Activated T-cell treated with anti-CD3 and anti-CD28 coated beads for 4 hours (primary cell): ENCODE results near the gene HEY2.
A peak's percentile ranks its signal among the peaks of the same experiment; 100 is the strongest.

ENCODE experiments used
- DNase-seq: peaks from one replicate; pipeline ENCODE4 v3.0.0-alpha.2; 2020

The HEY2 gene

GRCh38 chr6:125745281-125746018, 4.0 kb upstream of the HEY2 start:
- no peak for DNase-seq

- DNase-seq: no peak
Measured at GRCh38 chr6:125746019-125746414, 3.4 kb upstream of the HEY2 start.

- DNase-seq: peak; percentile 67
Measured at GRCh38 chr6:125746731-125747588, 2.5 kb upstream of the HEY2 start.

- peak; percentile 15 for DNase-seq
Measured at GRCh38 chr6:125747589-125748405, 1.6 kb upstream of the HEY2 start.

- DNase-seq: peak; percentile 4
Measured at GRCh38 chr6:125748406-125749172, 843 bp upstream of the HEY2 start.

- no peak for DNase-seq
Measured at GRCh38 chr6:125749865-125750691, 646 bp downstream of the HEY2 start.

GRCh38 chr6:125750692-125751333, 1.4 kb downstream of the HEY2 start:
- DNase-seq: no peak

GRCh38 chr6:125751334-125751916, 2.0 kb downstream of the HEY2 start:
- DNase-seq: no peak

GRCh38 chr6:125752773-125753172, 3.3 kb downstream of the HEY2 start:
- no peak for DNase-seq

- no peak for DNase-seq
Measured at GRCh38 chr6:125753218-125753936, 3.9 kb downstream of the HEY2 start.

GRCh38 chr6:125753937-125754259, 4.5 kb downstream of the HEY2 start:
- DNase-seq: no peak

- DNase-seq: no peak
Measured at GRCh38 chr6:125754566-125754965, 5.1 kb downstream of the HEY2 start.

GRCh38 chr6:125759184-125759902, 9.9 kb downstream of the HEY2 start:
- DNase-seq: no peak

GRCh38 chr6:125759959-125760457, 10.6 kb downstream of the HEY2 start:
- no peak for DNase-seq

- no peak for DNase-seq
Measured at GRCh38 chr6:125764121-125764671, 14.8 kb downstream of the HEY2 start.

GRCh38 chr6:125765944-125766343, 16.5 kb downstream of the HEY2 start:
- no peak for DNase-seq

- DNase-seq: no peak
Measured at GRCh38 chr6:125766641-125767040, 17.2 kb downstream of the HEY2 start.

- no peak for DNase-seq
Measured at GRCh38 chr6:125769147-125769783, 19.8 kb downstream of the HEY2 start.
